Kidney epithelial cell (primary cell): ENCODE results near the gene UNC5CL. TPM values are rescaled to one million over a fixed set of nuclear protein-coding genes. Genes with fewer than 3 reads are reported as not detected.

Experiments
- DNase-seq: peaks from one replicate; pipeline ENCODE4 v3.0.0-alpha.2; 2010; ENCODE audit warnings: low read depth
- H3K27me3 ChIP-seq: 2 replicates; pipeline ENCODE4 v1.6.0; 2011; ENCODE audit warnings: low read length; ENCODE audit not compliant: control insufficient read depth, insufficient read depth
- H3K36me3 ChIP-seq: 2 replicates; pipeline ENCODE4 v1.5.1; 2011; ENCODE audit warnings: low read length; ENCODE audit not compliant: control insufficient read depth, insufficient read depth
- H3K4me3 ChIP-seq: 2 replicates; pipeline ENCODE4 v1.5.1; 2011; ENCODE audit warnings: low read depth, mild to moderate bottlenecking, control low read depth, low read length
- total RNA-seq: library from RNA; depleted of rRNA; stranded (reverse); fragments of >200 nt; gene quantifications from 2 replicates; pipeline ENCODE4 v1.2.3, GENCODE V29; 2015
- TF ChIP-seq, protein P1 (sequence below): IDR thresholded peaks from 2 replicates; pipeline ENCODE4 v1.5.1; 2011; ENCODE audit warnings: mild to moderate bottlenecking, moderate library complexity, low read length, control low read depth, inconsistent platforms; ENCODE audit not compliant: insufficient read depth, poor library complexity, severe bottlenecking

Gene UNC5CL
- total RNA-seq, 1 donor from 2014 or later = 1.1 TPM

DNA sequence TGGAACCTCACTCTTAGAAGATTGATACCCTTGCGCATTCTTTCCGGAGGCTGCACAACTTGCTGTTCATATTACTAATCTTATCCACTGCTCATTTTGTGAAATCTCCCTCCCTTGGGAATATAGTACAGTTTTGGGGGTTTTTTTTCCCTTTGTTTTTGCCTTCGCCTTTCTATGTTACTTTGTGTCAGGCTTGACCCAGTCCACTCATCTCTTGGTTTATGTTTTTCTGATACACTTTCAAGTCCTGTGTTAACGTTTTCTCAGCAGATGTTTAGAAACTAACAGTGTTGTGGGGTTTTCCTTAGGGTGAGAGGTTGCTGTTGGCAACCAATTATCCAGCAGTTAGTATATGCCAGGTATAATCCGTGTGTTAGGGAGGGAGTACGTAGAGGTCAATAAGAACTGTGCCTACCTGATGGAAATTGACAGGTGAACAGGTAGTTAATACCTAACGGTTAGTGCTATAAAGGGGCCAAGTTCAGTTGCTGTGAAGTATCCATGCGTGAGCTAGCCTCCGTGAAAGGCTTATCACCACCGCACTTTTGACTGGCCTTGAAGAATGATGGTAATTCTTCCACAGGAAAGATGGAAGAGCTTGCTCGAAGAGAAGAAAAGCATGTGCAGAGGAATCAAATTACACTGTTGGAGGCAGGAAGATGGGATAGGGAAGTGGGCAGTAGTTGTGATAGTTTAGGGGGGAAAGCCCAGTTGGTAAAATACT lies 35.1 kb upstream of the UNC5CL start:
- no peak for DNase-seq
- no peaks in the 10 kb centered on the region for H3K36me3 ChIP-seq
- H3K4me3 ChIP-seq = peak overlapping the region; percentile 75
- TF ChIP-seq, protein P1, sequence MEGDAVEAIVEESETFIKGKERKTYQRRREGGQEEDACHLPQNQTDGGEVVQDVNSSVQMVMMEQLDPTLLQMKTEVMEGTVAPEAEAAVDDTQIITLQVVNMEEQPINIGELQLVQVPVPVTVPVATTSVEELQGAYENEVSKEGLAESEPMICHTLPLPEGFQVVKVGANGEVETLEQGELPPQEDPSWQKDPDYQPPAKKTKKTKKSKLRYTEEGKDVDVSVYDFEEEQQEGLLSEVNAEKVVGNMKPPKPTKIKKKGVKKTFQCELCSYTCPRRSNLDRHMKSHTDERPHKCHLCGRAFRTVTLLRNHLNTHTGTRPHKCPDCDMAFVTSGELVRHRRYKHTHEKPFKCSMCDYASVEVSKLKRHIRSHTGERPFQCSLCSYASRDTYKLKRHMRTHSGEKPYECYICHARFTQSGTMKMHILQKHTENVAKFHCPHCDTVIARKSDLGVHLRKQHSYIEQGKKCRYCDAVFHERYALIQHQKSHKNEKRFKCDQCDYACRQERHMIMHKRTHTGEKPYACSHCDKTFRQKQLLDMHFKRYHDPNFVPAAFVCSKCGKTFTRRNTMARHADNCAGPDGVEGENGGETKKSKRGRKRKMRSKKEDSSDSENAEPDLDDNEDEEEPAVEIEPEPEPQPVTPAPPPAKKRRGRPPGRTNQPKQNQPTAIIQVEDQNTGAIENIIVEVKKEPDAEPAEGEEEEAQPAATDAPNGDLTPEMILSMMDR = no peak
- H3K27me3 ChIP-seq = no peaks in the 10 kb centered on the region

DNA sequence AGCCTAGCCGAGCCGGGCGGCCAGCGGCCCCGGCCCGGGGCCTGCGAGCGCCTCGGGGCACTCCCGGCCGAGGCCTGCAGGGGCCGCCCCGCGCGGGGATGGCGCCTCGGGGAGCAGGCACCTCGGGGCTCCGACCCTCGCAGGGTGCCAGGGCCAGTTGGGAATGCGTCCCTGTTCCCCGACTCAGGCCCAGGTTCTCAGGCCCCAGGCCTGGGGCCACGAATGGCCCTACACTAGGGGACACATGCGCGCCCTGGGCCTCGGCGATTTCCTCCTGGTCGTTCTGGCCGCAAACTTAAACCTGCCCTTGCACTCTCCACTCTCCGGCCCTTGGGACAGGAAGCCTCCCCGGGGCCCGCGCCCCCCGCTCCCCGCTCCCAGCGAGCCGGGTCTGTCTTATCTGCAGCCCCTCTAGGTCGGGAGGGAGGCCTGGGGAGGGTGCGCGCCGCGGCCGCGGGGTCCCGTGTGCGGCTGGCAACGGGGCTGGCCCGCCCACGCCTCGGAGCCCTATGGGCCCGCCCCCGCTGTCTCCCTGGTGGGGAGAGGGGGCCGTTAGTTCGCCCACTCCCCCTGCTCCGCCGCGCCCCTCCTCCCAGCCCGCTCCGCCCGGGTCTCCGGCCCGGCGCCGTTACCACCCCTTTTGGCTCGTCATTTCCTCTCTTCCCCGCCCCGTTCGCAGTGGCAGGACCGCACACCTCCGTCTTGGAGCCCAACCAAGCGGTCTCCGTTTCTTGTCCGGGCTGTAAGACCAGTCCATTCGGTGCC lies 34.4 kb upstream of the UNC5CL start:
- peak; percentile 39 for DNase-seq
- H3K27me3 ChIP-seq = no peaks in the 10 kb centered on the region
- TF ChIP-seq, protein P1 = peak; percentile 11
- H3K36me3 ChIP-seq = no peaks in the 10 kb centered on the region
- peak overlapping the region; percentile 75 for H3K4me3 ChIP-seq

DNA sequence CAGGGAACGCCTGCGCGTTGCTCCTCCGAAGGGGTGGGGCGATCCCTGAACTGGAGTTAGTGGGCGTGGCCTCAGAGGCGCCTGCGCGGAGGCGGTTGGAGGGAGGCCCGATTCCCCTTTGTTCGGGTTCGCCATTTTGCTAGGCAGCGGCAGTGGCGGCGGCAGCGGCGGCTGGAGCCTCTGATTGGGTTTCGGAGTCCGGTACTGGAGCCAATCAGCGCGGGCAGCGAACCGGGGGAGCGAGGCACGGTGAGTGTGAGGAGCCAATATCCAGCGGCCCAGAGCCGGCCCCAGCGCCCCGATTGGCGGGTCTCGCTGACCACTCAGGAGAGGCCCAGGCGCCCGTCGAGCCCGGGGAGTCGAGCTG lies 33.8 kb upstream of the UNC5CL start, which contains the start of gene NFYA:
NFYA (plus strand) TSS at position 139 of the 367 bp plus-strand sequence. CDS start 6,116 bp downstream, outside the sequence.
- no peaks in the 10 kb centered on the region for H3K36me3 ChIP-seq
- peak within 1 kb of the TSS; percentile 75 for H3K4me3 ChIP-seq
- TF ChIP-seq, protein P1 = no peak
- DNase-seq = peak; percentile 86
- H3K27me3 ChIP-seq = no peaks in the 10 kb centered on the region

DNA sequence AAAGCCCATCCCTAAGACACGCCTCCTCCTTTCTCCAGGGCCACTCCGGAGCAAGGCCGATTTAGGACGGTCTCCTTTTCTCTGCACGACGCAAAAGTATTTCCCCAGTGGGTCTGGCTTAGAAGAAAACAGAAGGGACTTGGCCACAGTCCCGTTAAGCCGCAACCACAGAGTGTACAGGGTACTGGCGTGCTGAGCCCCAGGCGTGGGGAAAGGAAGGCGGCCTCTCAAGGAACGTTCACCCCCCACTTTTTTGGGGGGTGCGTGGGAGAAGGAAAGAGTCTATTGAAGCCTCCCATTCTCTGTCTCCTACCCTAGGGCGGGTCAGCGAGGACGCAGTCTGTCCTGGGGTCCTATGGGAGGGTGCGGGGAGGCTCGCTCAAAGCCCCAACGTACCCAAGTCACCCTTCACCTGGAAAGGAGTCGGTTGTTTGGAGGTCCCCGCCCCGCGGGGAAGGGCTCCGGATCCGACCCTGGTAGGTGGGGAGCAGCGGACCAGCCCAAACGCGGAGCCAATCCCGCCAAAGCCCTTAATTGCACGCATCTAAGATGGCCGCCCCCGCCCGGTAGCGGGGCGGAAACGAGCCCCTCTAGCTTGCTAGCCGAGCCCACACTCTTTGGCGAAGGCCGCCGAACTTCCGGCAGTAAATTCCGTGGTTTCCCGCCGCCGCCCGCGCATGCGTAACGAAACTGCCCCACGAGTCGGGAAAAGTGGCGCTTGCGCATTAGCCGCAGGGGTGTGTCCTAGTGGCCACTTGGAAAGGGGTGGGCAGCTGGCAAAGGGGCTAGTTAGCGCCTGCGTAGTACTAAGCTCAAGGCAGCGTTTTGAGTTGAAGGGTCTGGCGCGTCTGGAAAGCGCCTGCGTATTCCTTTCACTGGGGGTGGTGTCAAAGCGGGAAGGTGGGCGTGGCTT lies 33.2 kb upstream of the UNC5CL start, which contains the start of gene OARD1:
OARD1 (minus strand) TSS at position 434 of the 913 bp plus-strand sequence. CDS start 722 bp downstream, outside the sequence.
- Histone ChIP-seq H3K36me3 (no peaks in the 10 kb centered on the region), H3K4me3 (peak within 1 kb of the TSS; percentile 75), H3K27me3 (no peaks in the 10 kb centered on the region)
- DNase-seq = peak; percentile 94
- TF ChIP-seq, protein P1 = peak; percentile 6

DNA sequence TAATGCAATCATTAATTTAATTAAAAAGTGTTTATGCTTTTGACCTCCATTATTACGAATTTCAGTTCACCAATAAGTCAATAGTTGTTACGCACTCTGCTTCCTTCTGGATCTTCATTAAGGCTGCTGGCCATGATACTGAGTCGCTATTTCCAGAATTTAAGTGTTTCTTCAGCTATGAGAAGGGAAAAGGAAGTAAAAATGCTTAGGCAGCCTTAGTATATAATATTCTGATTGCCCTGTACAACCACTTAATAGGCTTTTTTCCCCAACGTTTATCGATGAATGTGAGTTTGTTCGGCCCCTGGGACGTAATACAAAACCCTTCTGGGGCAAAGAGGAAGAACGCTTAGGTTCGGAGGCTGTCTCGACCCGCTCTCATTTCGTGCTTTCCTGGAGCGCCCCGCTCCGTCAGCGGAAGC lies 32.5 kb upstream of the UNC5CL start:
- no peak for DNase-seq
- H3K36me3 ChIP-seq = no peaks in the 10 kb centered on the region

More for the DNA sequence above, 32.5 kb upstream of the UNC5CL start:
- TF ChIP-seq, protein P1 = no peak
- H3K4me3 ChIP-seq = peak overlapping the region; percentile 75
- no peaks in the 10 kb centered on the region for H3K27me3 ChIP-seq
